ENCODE data around the gene CSF2RB.

CSF2RB gene

GRCh38 chr22:36891646-36892045 is 21.8 kb upstream of the CSF2RB start:
- TF ChIP-seq CTCF (conservative IDR thresholded peaks at IDR 0.05; ENCODE audit: low read length): no peak
- no peak for DNase-seq (ENCODE audit: low read depth)

GRCh38 chr22:36892292-36892691 is 21.1 kb upstream of the CSF2RB start:
- TF ChIP-seq CTCF (conservative IDR thresholded peaks at IDR 0.05; ENCODE audit: low read length): no peak
- DNase-seq (ENCODE audit: low read depth): no peak
- no peak overlapping the region for H3K4me3 ChIP-seq (ENCODE audit: low read length)

More at GRCh38 chr22:36891646-36892045, 21.8 kb upstream of the CSF2RB start:
- H3K4me3 ChIP-seq (ENCODE audit: low read length): no peak overlapping the region

GRCh38 chr22:36893262-36893661 is 20.2 kb upstream of the CSF2RB start:
- no peak for TF ChIP-seq CTCF (conservative IDR thresholded peaks at IDR 0.05; ENCODE audit: low read length)
- no peak overlapping the region for H3K4me3 ChIP-seq (ENCODE audit: low read length)
- no peak for DNase-seq (ENCODE audit: low read depth)

- no peak for DNase-seq (ENCODE audit: low read depth)
- TF ChIP-seq CTCF (conservative IDR thresholded peaks at IDR 0.05; ENCODE audit: low read length): no peak
- no peak overlapping the region for H3K4me3 ChIP-seq (ENCODE audit: low read length)
Observed at GRCh38 chr22:36894266-36894665, 19.2 kb upstream of the CSF2RB start.

GRCh38 chr22:36897611-36898010 is 15.8 kb upstream of the CSF2RB start:
- H3K4me3 ChIP-seq (ENCODE audit: low read length): no peak overlapping the region
- TF ChIP-seq CTCF (conservative IDR thresholded peaks at IDR 0.05; ENCODE audit: low read length): no peak
- no peak for DNase-seq (ENCODE audit: low read depth)

- DNase-seq (ENCODE audit: low read depth): no peak
- no peak for TF ChIP-seq CTCF (conservative IDR thresholded peaks at IDR 0.05; ENCODE audit: low read length)
Observed at GRCh38 chr22:36898690-36899089, 14.7 kb upstream of the CSF2RB start.

GRCh38 chr22:36899498-36899897 is 13.9 kb upstream of the CSF2RB start:
- H3K4me3 ChIP-seq (ENCODE audit: low read length): no peak overlapping the region
- no peak for DNase-seq (ENCODE audit: low read depth)

More at GRCh38 chr22:36898690-36899089, 14.7 kb upstream of the CSF2RB start:
- no peak overlapping the region for H3K4me3 ChIP-seq (ENCODE audit: low read length)

More at GRCh38 chr22:36899498-36899897, 13.9 kb upstream of the CSF2RB start:
- no peak for TF ChIP-seq CTCF (conservative IDR thresholded peaks at IDR 0.05; ENCODE audit: low read length)

Measured in AG10803 (cell line).